IPS DF 4.7 (cell line): ENCODE results near the gene ATP6V1C2.

Experiments
- DNase-seq: peaks from one replicate; pipeline ENCODE4 v3.0.0-alpha.2; 2013; ENCODE audit warnings: low spot score; ENCODE audit errors: extremely low read depth

Gene ATP6V1C2

GRCh38 chr2:10732924-10733565, 11.6 kb downstream of the ATP6V1C2 start:
- no peak for DNase-seq

- DNase-seq: no peak
Observed at GRCh38 chr2:10733566-10733925, 12.1 kb downstream of the ATP6V1C2 start.

DNA sequence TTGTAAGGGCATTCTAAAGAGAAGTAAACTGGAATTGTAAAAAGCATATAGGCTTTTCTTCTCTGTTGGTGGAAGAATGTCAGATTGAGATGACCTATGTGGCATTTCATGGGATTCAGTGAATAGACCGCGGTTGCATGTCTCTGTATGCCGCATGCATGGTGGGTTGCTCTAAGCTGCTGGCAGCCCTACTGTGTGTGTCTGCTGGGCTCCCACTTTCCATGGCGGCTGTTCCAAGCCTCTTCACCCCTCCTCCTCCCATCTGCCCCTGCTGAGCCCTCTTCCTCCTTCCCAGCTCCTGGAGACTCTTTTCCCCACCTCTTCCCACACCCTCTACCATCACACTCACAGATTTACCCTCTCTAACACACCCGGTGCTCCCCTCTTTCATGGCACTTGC, 12.6 kb downstream of the ATP6V1C2 start:
- DNase-seq: no peak

GRCh38 chr2:10738192-10738591, 16.8 kb downstream of the ATP6V1C2 start:
- no peak for DNase-seq

DNA sequence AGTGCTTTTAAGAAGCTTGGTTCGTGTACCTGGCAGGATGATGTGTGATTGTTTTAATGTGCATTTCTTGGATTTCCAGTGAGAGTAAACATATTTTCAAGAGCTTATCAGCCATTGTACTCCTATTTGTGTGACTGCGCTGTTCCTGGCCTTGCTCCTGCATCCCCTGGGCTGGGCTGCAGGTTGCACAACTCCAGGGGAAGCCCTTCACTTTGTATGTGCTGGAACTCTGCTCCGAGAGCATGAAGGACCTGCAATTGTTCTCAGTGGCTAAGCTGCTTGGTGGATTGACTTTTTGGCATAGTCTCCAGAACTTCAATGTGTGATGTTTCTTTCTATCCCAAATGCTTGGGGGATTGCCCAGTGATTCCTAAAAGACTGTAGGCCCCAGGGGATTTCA, 18.8 kb downstream of the ATP6V1C2 start:
- DNase-seq: no peak

GRCh38 chr2:10741139-10741538, 19.7 kb downstream of the ATP6V1C2 start:
- DNase-seq: no peak

- DNase-seq: no peak
Observed at GRCh38 chr2:10742666-10743065, 21.2 kb downstream of the ATP6V1C2 start.

- DNase-seq: no peak
Observed at GRCh38 chr2:10750610-10751009, 29.2 kb downstream of the ATP6V1C2 start.

DNA sequence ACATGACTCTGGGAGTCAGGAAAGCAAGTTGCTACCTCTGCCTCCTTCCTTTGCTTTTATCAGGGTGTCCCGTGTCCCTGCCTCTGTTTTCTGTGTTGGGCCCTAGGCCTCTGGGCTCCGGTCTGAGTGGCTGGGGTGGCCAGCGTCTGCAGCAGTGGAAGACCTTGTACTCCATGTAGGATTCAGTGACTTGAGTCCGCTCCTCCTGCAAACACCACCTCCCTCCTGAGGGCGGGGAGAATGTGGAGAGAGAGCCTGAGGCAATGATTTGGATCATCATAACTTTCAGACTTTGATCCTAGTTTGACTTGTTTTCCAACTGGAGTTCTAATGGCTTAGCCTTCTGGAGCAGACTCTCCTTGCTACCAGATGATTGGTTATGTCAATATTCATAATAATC, 30.8 kb downstream of the ATP6V1C2 start:
- DNase-seq: no peak

DNA sequence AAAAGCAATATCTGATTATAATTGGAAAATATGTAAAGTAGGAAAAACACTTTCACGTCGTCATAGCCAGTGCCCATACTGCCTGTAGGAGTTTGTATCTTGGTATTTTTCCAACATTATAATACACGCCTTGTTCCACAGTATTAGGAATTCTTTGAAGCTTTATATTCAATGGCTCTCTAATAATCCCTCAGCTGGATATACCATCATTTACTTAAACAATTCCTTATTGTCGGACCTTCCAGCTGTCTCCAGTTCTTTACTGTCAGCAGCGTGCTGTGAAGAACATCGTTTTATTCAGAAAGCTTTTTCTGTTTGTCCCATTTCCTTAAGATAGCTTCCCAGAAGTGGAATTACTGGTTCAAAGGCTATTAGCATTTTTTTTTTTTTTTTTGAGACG, 31.7 kb downstream of the ATP6V1C2 start:
- no peak for DNase-seq

GRCh38 chr2:10753876-10754275, 32.4 kb downstream of the ATP6V1C2 start:
- no peak for DNase-seq

DNA sequence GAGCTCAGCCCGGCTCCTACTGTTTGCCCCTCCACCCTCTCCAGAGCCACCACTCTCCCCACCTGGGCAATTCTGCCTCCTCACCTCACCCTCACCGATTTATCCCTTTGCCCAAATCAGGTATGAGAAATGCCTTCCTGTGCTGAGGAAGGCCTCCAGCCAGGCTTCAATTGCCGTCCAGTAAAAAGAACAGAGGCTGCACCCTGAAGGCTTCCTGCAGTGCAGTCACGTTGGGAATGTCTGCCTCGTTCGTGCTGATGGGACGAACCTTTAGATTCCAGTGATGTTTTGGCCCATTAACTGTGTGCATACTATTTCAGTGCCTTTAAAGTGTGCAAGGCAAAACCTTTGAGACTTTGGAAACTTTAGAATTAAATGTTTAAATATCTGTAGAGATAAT, 34.2 kb downstream of the ATP6V1C2 start:
- DNase-seq: no peak

DNA sequence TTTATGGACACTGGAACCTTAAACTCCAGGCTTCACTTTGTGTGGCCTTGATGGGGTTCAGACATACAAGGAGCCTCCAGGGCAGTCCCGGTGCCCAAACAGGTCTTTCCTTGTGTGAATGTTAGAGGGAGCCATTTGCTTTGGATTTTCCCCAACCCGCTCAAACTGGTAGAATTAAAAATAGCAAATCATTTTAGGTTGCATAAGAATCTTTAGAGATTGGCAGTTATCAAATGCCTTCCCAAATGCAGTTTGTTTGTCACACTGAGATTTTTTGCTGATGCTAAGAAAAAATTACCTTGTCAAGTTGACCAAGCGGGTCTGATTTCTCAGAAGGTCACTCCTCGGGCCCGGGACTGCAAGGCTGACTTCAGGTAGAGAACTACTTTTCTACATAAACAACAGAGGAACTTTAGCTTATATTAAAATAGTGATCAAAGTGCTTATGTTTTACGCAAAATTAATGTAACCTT, 36.4 kb downstream of the ATP6V1C2 start:
- no peak for DNase-seq

GRCh38 chr2:10759151-10759714, 37.8 kb downstream of the ATP6V1C2 start:
- DNase-seq: no peak

DNA sequence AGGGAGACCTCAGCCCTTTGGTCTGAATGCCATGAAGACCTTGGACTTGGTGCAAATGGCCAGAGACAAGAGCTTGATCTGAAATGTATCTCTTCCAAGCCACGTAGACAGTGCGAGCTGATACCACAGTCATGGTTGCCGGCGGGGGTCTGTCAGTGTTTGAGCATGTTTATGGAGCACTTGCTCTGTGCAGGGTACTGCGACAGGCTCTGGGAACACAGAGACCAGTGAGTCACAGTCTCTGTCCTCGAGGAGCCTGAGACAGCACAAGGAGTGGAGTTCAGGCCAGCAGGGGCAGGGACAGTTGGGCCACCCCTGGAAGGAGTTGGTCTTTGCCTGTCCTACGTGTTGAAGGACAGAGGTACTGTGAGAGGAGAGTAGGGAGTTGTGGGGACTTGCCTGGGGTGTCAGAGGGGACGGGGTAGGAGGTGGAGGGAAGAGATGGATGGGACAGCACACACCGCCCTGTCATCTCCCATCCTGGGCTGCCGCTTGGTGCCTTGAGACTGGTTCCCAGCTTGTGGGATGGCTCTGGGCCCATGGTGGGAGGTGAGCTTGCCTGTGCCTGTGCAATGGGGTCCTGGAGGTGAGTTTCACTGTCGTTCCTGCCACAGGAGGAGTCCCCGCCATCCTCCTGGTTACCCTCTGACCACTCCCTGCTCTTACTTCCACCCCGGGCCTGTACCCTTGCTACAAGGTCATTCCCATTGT, 39.5 kb downstream of the ATP6V1C2 start:
- DNase-seq: no peak

- no peak for DNase-seq
Observed at GRCh38 chr2:10761591-10761990, 40.2 kb downstream of the ATP6V1C2 start.

- no peak for DNase-seq
Observed at GRCh38 chr2:10762651-10763460, 41.4 kb downstream of the ATP6V1C2 start.

- DNase-seq: no peak
Observed at GRCh38 chr2:10763461-10763800, 42.0 kb downstream of the ATP6V1C2 start.

- no peak for DNase-seq
Observed at GRCh38 chr2:10764096-10764785, 42.8 kb downstream of the ATP6V1C2 start.

DNA sequence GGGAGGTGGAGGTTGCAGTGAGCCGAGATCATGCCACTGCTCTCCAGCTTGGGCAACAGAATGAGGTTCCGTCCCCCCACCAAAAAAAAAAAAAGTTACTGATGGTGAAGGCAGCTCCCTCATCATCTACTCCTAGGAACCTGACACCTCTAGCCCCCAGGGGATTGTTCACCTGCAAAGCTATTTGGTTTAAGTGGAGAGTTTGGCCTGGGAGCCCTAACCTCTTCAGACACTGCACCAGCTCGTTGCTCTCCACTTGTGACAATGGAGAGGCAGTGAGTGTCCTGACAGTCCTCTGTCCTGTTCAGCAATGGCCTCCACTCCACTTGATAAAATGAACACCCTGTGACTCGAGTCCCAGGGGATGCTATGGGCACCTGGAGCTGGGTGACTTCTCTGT, 43.5 kb downstream of the ATP6V1C2 start:
- no peak for DNase-seq

- DNase-seq: no peak
Observed at GRCh38 chr2:10765461-10765860, 44.0 kb downstream of the ATP6V1C2 start.

- no peak for DNase-seq
Observed at GRCh38 chr2:10765914-10766313, 44.5 kb downstream of the ATP6V1C2 start.
